Effector memory CD4-positive, alpha-beta T cell (primary cell): ENCODE data around the gene KRTAP9-7.
"Not testable (repeated sequence)": the region's sequence is repeated elsewhere in the genome, so short reads cannot be mapped to it uniquely, and the experiment has no call there.

Source experiments
- DNase-seq, 3 donors: peaks; one replicate each; pipeline ENCODE4 v3.0.0-alpha.2; 2020
- H3K27ac ChIP-seq: 2 replicates; pipeline ENCODE4 v1.7.0; 2013; ENCODE audit warnings: mild to moderate bottlenecking, low read length, moderate library complexity; ENCODE audit not compliant: insufficient read depth, poor library complexity, severe bottlenecking
- H3K27me3 ChIP-seq: replicated peaks from 2 replicates; pipeline ENCODE4 v1.7.0; 2013; ENCODE audit warnings: mild to moderate bottlenecking, low read length; ENCODE audit not compliant: insufficient read depth, control insufficient read depth, poor library complexity, severe bottlenecking
- H3K36me3 ChIP-seq: 2 replicates; pipeline ENCODE4 v1.7.0; 2013; ENCODE audit warnings: mild to moderate bottlenecking, low read length, moderate library complexity; ENCODE audit not compliant: control insufficient read depth, insufficient read depth
- H3K4me1 ChIP-seq: 2 replicates; pipeline ENCODE4 v1.7.0; 2013; ENCODE audit warnings: low read length, mild to moderate bottlenecking; ENCODE audit not compliant: control insufficient read depth, insufficient read depth, poor library complexity, severe bottlenecking
- H3K4me3 ChIP-seq: 2 replicates; pipeline ENCODE4 v1.7.0; 2013; ENCODE audit warnings: low read length, low read depth, mild to moderate bottlenecking; ENCODE audit not compliant: insufficient read depth, poor library complexity, severe bottlenecking
- H3K9me3 ChIP-seq: 2 replicates; pipeline ENCODE4 v1.7.0; 2013; ENCODE audit warnings: mild to moderate bottlenecking, low read length, moderate library complexity; ENCODE audit not compliant: control insufficient read depth
- total RNA-seq, 3 donors: gene quantifications; one replicate each; lab custom pipeline; 2026; lab: John Stamatoyannopoulos, UW

The KRTAP9-7 gene, protein sequence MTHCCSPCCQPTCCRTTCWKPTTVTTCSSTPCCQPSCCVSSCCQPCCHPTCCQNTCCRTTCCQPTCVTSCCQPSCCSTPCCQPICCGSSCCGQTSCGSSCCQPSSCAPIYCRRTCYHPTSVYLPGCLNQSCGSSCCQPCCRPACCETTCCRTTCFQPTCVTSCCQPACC
- 0 reads per million in 3 donors for total RNA-seq

DNA sequence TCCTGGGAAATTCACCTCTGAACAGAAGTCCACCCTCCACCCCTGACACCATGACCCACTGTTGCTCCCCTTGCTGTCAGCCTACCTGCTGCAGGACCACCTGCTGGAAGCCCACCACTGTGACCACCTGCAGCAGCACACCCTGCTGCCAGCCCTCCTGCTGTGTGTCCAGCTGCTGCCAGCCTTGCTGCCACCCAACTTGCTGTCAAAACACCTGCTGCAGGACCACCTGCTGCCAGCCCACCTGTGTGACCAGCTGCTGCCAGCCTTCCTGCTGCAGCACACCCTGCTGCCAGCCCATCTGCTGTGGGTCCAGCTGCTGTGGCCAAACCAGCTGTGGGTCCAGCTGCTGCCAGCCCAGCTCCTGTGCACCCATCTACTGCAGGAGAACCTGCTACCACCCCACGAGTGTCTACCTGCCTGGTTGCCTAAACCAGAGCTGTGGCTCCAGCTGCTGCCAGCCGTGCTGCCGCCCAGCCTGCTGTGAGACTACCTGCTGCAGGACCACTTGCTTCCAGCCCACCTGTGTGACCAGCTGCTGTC lies at the start of gene KRTAP9-7:
Gene KRTAP9-7 (plus strand): TSS at position 51 of the 543 bp plus-strand sequence. CDS start 0 bp downstream, at position 51.
- not testable (repeated sequence) for H3K27me3 ChIP-seq, H3K9me3 ChIP-seq, H3K27ac ChIP-seq, DNase-seq, H3K36me3 ChIP-seq, H3K4me1 ChIP-seq, H3K4me3 ChIP-seq

DNA sequence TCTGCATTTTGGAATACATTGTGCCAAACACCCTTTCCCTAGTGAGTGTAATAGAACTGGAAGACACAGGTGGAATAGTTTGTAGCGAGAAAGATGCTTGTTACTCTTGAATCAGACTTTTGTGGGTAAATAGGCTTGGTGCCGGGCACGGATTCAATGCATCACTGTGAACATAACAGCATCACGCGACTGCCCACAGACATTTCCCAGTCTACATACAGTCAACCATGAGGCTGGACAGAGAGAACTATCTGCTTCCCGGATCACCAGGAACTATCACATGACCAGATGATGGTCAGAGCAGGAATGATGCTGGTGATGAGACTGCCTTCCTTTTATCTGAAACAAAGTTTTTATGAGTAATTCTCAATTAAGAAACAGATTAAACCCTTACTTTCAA lies 49.4 kb upstream of the KRTAP9-7 start:
- Histone ChIP-seq H3K27ac (no peak overlapping the region), H3K36me3 (no peaks in the 10 kb centered on the region), H3K4me1 (no peaks in the 10 kb centered on the region), H3K4me3 (no peak overlapping the region), H3K9me3 (no peaks in the 10 kb centered on the region), H3K27me3 (no peaks in the 10 kb centered on the region)
- no peak for DNase-seq

DNA sequence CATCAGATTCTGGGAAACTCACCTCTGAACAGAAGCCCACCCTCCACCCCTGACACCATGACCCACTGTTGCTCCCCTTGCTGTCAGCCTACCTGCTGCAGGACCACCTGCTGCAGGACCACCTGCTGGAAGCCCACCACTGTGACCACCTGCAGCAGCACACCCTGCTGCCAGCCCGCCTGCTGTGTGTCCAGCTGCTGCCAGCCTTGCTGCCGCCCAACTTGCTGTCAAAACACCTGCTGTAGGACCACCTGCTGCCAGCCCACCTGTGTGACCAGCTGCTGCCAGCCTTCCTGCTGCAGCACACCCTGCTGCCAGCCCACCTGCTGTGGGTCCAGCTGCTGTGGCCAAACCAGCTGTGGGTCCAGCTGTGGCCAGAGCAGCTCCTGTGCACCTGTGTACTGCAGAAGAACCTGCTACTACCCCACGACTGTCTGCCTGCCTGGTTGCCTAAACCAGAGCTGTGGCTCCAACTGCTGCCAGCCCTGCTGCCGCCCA lies 48.9 kb upstream of the KRTAP9-7 start, which contains the start of gene KRTAP9-2:
Gene KRTAP9-2 (plus strand): TSS at position 51 of the 498 bp plus-strand sequence. CDS start 7 bp downstream, at position 58.
- not testable (repeated sequence) for H3K4me1 ChIP-seq, H3K4me3 ChIP-seq, H3K9me3 ChIP-seq, H3K27ac ChIP-seq, H3K36me3 ChIP-seq, DNase-seq, H3K27me3 ChIP-seq

DNA sequence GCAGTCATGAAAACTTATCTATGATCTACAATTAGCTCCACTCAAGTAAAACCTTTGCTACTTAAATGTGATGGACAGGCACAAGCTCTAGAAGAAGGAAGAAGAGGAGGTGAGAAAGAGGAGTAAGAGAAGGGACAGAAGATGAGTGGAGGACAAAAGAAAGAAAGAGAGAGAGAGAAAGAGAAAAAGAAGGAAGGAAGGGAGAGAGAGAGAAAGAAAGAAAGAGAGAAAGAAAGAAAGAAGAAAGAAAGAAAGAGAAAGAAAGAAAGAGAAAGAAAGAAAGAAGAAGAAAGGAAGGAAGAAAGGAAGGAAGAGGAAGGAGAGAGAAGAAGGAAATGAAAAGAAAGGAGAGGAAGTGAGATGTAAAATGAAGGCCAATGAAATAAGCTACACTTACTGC lies 45.4 kb upstream of the KRTAP9-7 start:
- no peaks in the 10 kb centered on the region for H3K36me3 ChIP-seq
- no peaks in the 10 kb centered on the region for H3K4me1 ChIP-seq
- H3K27me3 ChIP-seq, result no peaks in the 10 kb centered on the region
- no peak for DNase-seq
- no peak overlapping the region for H3K27ac ChIP-seq
- H3K9me3 ChIP-seq, result no peaks in the 10 kb centered on the region
- no peak overlapping the region for H3K4me3 ChIP-seq

DNA sequence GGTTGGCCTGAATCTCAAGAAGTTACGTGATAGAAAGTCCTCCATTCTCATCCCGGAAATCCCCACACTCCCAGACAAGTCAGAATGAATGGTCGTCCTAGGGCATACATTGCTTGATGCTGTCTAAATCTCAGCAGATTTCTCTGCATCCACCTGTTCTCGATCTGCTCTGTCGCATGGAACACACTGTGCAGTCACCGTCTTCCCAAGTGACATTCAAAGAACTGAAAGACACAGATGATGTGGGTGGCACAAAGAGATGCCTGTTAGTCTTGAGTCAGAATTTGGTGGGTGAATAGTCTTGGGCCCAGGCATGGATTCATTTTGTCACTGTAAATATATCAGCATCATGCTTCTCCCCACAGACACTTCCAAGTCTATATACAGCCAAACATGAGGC lies 43.8 kb upstream of the KRTAP9-7 start:
- no peak for DNase-seq
- H3K27ac ChIP-seq, result no peak overlapping the region
- no peaks in the 10 kb centered on the region for H3K36me3 ChIP-seq
- H3K4me3 ChIP-seq, result no peak overlapping the region
- no peaks in the 10 kb centered on the region for H3K27me3 ChIP-seq
- no peaks in the 10 kb centered on the region for H3K4me1 ChIP-seq
- H3K9me3 ChIP-seq, result no peaks in the 10 kb centered on the region

DNA sequence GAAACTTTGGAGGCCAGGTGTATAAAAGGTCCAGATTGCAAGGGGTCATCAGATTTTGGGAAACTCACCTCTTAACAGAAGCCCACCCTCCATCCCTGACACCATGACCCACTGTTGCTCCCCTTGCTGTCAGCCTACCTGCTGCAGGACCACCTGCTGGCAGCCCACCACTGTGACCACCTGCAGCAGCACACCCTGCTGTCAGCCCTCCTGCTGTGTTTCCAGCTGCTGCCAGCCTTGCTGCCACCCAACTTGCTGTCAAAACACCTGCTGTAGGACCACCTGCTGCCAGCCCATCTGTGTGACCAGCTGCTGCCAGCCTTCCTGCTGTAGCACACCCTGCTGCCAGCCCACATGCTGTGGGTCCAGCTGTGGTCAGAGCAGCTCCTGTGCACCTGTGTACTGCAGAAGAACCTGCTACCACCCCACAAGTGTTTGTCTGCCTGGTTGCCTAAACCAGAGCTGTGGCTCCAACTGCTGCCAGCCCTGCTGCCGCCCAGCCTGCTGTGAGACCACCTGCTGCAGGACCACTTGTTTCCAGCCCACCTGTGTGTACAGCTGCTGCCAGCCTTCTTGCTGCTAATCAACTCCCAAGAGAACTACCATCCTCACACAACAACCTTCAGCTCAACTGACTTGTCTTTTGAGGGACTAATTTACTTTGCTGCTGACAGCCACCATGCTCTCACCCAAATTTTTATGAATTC lies 42.9 kb upstream of the KRTAP9-7 start, which contains the start of gene KRTAP9-3:
Gene KRTAP9-3 (plus strand): TSS at position 51 of the 707 bp plus-strand sequence. CDS start 53 bp downstream, at position 104.
- not testable (repeated sequence) for H3K27ac ChIP-seq, H3K36me3 ChIP-seq, DNase-seq, H3K4me3 ChIP-seq, H3K4me1 ChIP-seq, H3K9me3 ChIP-seq, H3K27me3 ChIP-seq

DNA sequence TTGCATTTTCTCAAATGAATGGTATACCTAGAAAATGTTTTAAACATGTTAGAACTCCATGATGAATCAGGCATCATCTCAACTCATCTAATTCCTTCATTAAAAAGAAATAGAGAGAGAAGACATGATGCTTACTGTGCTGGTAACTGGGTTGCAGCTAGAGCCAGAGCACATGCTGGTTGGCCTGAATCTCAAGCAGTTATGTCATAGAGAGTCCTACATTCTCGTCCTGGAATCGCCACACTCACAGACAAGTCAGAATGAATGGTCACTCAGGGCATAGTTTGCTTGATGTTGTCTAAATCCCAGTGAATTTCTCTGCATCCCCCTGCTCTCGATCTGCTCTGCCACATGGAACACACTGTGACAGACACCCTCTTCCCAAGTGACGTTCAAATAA lies 38.4 kb upstream of the KRTAP9-7 start:
- H3K4me3 ChIP-seq, H3K36me3 ChIP-seq, H3K9me3 ChIP-seq, H3K4me1 ChIP-seq, H3K27ac ChIP-seq, DNase-seq, H3K27me3 ChIP-seq: not testable (repeated sequence)

DNA sequence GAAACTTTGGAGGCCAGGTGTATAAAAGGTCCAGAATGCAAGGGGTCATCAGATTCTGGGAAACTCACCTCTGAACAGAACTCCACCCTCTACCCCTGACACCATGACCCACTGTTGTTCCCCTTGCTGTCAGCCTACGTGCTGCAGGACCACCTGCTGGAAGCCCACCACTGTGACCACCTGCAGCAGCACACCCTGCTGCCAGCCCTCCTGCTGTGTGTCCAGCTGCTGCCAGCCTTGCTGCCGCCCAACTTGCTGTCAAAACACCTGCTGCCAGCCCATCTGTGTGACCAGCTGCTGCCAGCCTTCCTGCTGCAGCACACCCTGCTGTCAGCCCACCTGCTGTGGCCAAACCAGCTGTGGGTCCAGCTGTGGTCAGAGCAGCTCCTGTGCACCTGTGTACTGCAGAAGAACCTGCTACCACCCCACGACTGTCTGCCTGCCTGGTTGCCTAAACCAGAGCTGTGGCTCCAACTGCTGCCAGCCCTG lies 37.5 kb upstream of the KRTAP9-7 start, which contains the start of gene KRTAP9-8:
Gene KRTAP9-8 (plus strand): TSS at position 51 of the 489 bp plus-strand sequence. CDS start 53 bp downstream, at position 104.
- not testable (repeated sequence) for H3K9me3 ChIP-seq, H3K36me3 ChIP-seq, DNase-seq, H3K4me1 ChIP-seq, H3K4me3 ChIP-seq, H3K27ac ChIP-seq, H3K27me3 ChIP-seq

DNA sequence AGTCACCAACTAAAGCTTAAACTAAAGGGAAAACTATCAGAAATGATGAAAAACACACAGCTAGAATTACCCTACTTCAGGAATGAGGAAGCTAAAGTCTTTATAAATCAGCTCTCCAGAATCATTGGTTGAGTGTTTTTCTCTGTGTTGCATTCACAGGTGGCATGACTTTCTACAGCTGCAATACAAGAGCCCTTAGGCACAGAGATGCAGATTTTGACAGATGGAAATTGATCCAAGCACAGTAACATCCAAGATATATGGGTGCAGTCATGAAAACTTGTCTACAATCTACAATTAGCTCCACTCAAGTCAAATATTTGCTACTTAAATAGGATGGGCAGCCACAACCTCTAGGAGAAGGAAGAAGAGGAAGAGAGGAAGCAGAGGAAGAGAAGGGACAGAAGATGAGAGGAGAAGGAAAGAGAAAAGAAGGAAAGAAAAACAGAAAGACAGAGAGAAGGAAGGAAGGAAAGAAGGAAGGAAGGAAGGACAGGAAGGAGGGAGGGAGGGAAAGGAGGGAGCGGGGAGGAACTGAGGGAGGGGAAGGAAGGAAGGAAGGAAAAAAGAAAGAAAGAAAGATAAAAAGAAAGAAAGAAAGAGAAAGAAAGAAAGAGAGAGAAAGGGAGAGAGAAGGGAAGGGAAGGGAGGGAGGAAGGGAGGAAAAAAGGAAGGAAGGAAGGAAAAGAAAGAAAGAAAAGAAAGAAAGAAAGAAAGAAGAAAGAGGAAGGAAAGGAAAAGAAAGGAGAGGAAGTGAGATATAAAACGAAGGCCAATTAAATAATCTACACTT lies 28.3 kb upstream of the KRTAP9-7 start:
- not testable (repeated sequence) for DNase-seq, H3K4me3 ChIP-seq, H3K4me1 ChIP-seq, H3K9me3 ChIP-seq, H3K27me3 ChIP-seq, H3K36me3 ChIP-seq, H3K27ac ChIP-seq
